Transverse colon (tissue), 3 donors: ENCODE measurements around the gene INSYN2B.
"Not testable (repeated sequence)": the region's sequence is repeated elsewhere in the genome, so short reads cannot be mapped to it uniquely, and the experiment has no call there.

Experiments used
- POLR2A ChIP-seq: fragments of 450-650 bp; IDR thresholded peaks from one replicate; pipeline ENCODE4 v1.6.1; 2016; ENCODE audit warnings: antibody characterized with exemption, mild to moderate bottlenecking, moderate library complexity
- TF ChIP-seq, protein P1 (sequence below), 5 experiments: fragments of 200-600 bp in 3 of 5; fragments of 450-650 bp in 2 of 5; sonication (generic) in 3 of 5; IDR thresholded peaks; 1 replicate in 2 of 5; 2 replicates in 3 of 5; pipeline ENCODE4 v1.5.1; 2016 to 2017; ENCODE audit warnings: antibody characterized with exemption in 5 of 5, inconsistent platforms in 3 of 5, mild to moderate bottlenecking in 2 of 5, moderate library complexity in 1 of 5

DNA sequence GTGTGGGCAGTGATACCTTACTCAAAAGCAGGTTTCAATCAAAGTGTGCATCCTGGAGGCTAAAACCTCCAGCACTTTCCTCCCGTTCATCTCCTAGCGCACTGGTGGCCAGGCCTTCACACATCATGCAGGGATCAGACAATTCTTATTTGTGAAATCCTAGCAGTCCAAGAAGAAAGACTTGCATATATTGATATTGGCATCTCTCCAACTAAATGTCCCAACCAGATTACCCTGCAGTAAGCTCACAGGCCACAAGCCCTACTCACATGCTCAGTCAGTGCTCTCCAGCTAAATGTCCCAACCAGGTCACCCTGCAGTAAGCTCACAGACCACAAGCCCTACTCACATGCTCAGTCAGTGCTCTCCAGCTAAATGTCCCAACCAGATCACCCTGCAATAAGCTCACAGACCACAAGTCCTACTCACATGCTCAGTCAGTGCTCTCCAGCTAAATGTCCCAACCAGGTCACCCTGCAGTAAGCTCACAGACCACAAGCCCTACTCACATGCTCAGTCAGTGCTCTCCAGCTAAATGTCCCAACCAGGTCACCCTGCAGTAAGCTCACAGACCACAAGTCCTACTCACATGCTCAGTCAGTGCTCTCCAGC is 146.5 kb downstream of the INSYN2B start:
- TF ChIP-seq POLR2A = not testable (repeated sequence)
- TF ChIP-seq, protein P1, sequence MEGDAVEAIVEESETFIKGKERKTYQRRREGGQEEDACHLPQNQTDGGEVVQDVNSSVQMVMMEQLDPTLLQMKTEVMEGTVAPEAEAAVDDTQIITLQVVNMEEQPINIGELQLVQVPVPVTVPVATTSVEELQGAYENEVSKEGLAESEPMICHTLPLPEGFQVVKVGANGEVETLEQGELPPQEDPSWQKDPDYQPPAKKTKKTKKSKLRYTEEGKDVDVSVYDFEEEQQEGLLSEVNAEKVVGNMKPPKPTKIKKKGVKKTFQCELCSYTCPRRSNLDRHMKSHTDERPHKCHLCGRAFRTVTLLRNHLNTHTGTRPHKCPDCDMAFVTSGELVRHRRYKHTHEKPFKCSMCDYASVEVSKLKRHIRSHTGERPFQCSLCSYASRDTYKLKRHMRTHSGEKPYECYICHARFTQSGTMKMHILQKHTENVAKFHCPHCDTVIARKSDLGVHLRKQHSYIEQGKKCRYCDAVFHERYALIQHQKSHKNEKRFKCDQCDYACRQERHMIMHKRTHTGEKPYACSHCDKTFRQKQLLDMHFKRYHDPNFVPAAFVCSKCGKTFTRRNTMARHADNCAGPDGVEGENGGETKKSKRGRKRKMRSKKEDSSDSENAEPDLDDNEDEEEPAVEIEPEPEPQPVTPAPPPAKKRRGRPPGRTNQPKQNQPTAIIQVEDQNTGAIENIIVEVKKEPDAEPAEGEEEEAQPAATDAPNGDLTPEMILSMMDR (IDR thresholded peaks at IDR 0.05) = not testable (repeated sequence)
